Measurements from ENCODE around the gene TBATA. TPM values are rescaled to one million over a fixed set of nuclear protein-coding genes. Genes with fewer than 3 reads are reported as not detected.

The TBATA gene
- total and polyA plus RNA-seq, 2 donors from 2014 or later: 1.9 TPM; not detected in 1

DNA sequence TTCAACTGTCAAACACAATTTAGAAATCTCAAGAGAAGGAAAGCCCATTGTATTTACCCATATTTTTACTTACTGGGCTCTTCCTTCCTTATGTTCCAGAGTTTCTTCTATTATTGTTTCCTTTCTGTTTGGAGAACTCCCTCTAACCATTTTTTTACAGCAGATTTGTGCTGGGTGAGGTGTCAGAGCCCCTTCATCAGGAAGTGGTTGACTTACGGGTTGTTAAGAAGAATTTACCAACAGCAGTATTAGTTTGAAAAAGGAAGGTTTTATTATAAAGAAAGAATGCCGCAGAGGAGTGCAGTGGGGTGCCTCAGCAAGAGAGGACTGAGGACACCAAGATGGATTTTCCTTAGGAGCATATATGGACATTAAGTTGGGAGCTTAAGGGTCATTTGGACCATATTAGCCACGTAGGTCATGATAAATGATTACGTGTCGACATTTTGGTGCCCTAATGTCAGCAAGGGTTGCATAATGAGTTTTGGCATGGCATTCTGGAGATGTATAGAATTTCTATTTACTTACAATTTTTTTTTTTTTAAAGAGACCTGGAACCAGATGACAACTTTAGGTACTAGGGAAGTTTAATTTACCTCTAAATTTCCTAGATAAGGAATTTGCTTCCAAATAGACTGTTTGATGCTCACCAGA lies 6.3 kb upstream of the TBATA start:
- no peaks in the 10 kb centered on the region for H3K4me1 ChIP-seq (ENCODE audit: control insufficient read depth in 2 of 3, insufficient read depth in 2 of 3, low read depth in 1 of 3, low read length in 3 of 3)
- FAIRE-seq: no peak
- no peak overlapping the region for H3K9ac ChIP-seq (ENCODE audit: low read length in 3 of 3)
- H3K27ac ChIP-seq (ENCODE audit: low read depth in 2 of 2, low read length in 2 of 2): no peak overlapping the region
- intact Hi-C loops (cut with DNase I): no loop called here
- TF ChIP-seq, protein P1, sequence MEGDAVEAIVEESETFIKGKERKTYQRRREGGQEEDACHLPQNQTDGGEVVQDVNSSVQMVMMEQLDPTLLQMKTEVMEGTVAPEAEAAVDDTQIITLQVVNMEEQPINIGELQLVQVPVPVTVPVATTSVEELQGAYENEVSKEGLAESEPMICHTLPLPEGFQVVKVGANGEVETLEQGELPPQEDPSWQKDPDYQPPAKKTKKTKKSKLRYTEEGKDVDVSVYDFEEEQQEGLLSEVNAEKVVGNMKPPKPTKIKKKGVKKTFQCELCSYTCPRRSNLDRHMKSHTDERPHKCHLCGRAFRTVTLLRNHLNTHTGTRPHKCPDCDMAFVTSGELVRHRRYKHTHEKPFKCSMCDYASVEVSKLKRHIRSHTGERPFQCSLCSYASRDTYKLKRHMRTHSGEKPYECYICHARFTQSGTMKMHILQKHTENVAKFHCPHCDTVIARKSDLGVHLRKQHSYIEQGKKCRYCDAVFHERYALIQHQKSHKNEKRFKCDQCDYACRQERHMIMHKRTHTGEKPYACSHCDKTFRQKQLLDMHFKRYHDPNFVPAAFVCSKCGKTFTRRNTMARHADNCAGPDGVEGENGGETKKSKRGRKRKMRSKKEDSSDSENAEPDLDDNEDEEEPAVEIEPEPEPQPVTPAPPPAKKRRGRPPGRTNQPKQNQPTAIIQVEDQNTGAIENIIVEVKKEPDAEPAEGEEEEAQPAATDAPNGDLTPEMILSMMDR (IDR thresholded peaks at IDR 0.05; ENCODE audit: borderline replicate concordance, extremely low read depth, insufficient read depth): no peak
- H3K27me3 ChIP-seq (ENCODE audit: control insufficient read depth, insufficient read depth, low read length): no peaks in the 10 kb centered on the region
- peaks cover 0 to 6% (median 0%) of the 10 kb centered on the region in 3 donors for H3K9me3 ChIP-seq (ENCODE audit: control insufficient read depth in 2 of 3, insufficient read depth in 1 of 3, low read length in 3 of 3)
- DNase-seq: no peak
- H3K36me3 ChIP-seq (ENCODE audit: control insufficient read depth in 2 of 3, insufficient read depth in 3 of 3, low read length in 3 of 3): no peaks in the 10 kb centered on the region
- H3K4me3 ChIP-seq (ENCODE audit: low read length in 3 of 3): no peak overlapping the region

DNA sequence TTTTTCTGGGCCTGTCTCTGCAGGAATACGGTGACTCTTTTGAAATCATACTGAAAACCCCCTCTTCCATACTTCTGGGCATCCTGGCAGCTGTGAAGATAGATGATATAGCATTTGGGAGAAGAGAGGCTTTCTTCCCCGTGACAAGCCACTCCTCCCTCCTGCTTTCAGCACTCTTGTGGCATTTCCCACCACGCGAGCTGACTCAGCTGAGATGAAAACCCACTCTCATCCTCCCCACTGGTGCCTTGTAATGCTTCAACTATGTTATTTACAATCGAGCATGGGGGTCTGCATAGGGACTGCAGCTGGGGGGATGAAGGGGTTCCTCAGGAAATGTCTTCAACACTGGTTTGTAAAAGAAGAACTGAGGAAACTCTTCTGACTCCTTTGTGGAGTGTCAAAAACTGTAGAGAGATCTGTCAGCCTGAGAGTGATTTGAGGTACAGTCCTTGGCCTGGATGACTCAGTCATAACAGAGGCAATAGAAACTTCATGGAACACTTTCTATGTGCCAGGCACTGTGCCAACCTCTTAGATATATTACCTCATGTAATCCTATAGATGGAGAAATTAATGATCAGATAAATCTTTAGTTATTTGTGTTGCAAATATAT lies 1.7 kb upstream of the TBATA start:
- no peak overlapping the region for H3K4me3 ChIP-seq (ENCODE audit: low read length in 3 of 3)
- no peaks in the 10 kb centered on the region for H3K36me3 ChIP-seq (ENCODE audit: control insufficient read depth in 2 of 3, insufficient read depth in 3 of 3, low read length in 3 of 3)
- H3K27ac ChIP-seq (ENCODE audit: low read depth in 2 of 2, low read length in 2 of 2): no peak overlapping the region
- no peak overlapping the region for H3K9ac ChIP-seq (ENCODE audit: low read length in 3 of 3)
- no peak for FAIRE-seq
- intact Hi-C loops (cut with DNase I): no loop called here
- no peaks in the 10 kb centered on the region for H3K27me3 ChIP-seq (ENCODE audit: control insufficient read depth, insufficient read depth, low read length)
- peaks cover 0 to 6% (median 0%) of the 10 kb centered on the region in 3 donors for H3K9me3 ChIP-seq (ENCODE audit: control insufficient read depth in 2 of 3, insufficient read depth in 1 of 3, low read length in 3 of 3)
- H3K4me1 ChIP-seq (ENCODE audit: control insufficient read depth in 2 of 3, insufficient read depth in 2 of 3, low read depth in 1 of 3, low read length in 3 of 3): peaks cover 0 to 3% (median 0%) of the 10 kb centered on the region in 3 donors
- TF ChIP-seq, protein P1 (IDR thresholded peaks at IDR 0.05; ENCODE audit: borderline replicate concordance, extremely low read depth, insufficient read depth): no peak
- DNase-seq: no peak

DNA sequence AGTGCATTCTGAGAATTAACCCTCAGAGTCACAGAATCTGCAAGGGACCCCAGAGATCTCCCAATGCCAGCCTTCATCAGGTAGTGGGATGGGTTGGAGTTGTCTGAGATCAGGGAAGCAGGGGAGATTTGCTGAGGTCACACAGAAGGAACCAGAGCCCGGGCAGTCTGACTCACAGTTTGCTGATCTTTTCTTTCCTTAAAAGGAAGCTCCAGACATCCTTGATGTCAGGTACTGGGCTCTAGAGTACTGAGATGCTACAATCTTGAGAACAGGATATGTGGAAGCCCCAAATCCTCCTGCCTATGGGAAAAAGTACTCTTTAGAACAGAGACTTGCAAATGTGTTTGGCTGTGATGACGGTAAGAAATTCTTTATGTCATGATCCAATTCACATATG lies 706 bp downstream of the TBATA start:
- DNase-seq (no peak), FAIRE-seq (no peak)
- no peaks in the 10 kb centered on the region for H3K27me3 ChIP-seq (ENCODE audit: control insufficient read depth, insufficient read depth, low read length)
- TF ChIP-seq, protein P1 (IDR thresholded peaks at IDR 0.05; ENCODE audit: borderline replicate concordance, extremely low read depth, insufficient read depth): no peak
- H3K27ac ChIP-seq (ENCODE audit: low read depth in 2 of 2, low read length in 2 of 2): no peak overlapping the region
- H3K4me1 ChIP-seq (ENCODE audit: control insufficient read depth in 2 of 3, insufficient read depth in 2 of 3, low read depth in 1 of 3, low read length in 3 of 3): peaks cover 0 to 3% (median 0%) of the 10 kb centered on the region in 3 donors
- intact Hi-C loops (cut with DNase I): no loop called here
- H3K4me3 ChIP-seq (ENCODE audit: low read length in 3 of 3): no peak overlapping the region
- peaks cover 0 to 6% (median 0%) of the 10 kb centered on the region in 3 donors for H3K9me3 ChIP-seq (ENCODE audit: control insufficient read depth in 2 of 3, insufficient read depth in 1 of 3, low read length in 3 of 3)
- no peaks in the 10 kb centered on the region for H3K36me3 ChIP-seq (ENCODE audit: control insufficient read depth in 2 of 3, insufficient read depth in 3 of 3, low read length in 3 of 3)
- H3K9ac ChIP-seq (ENCODE audit: low read length in 3 of 3): no peak overlapping the region

Data from kidney (tissue), 14 donors.